HG03442 (cell line): ENCODE results near the gene STK24.
A peak's percentile ranks its signal among the peaks of the same experiment; 100 is the strongest.
"Not testable (repeated sequence)": the region's sequence is repeated elsewhere in the genome, so short reads cannot be mapped to it uniquely, and the experiment has no call there.

Experiments
- ATAC-seq: cut with Tn5 transposase; IDR thresholded peaks from one replicate; pipeline ENCODE4 v1.9.1; 2021; ENCODE audit warnings: mild to moderate bottlenecking, moderate library complexity; ENCODE audit not compliant: unreplicated experiment

The STK24 gene

DNA sequence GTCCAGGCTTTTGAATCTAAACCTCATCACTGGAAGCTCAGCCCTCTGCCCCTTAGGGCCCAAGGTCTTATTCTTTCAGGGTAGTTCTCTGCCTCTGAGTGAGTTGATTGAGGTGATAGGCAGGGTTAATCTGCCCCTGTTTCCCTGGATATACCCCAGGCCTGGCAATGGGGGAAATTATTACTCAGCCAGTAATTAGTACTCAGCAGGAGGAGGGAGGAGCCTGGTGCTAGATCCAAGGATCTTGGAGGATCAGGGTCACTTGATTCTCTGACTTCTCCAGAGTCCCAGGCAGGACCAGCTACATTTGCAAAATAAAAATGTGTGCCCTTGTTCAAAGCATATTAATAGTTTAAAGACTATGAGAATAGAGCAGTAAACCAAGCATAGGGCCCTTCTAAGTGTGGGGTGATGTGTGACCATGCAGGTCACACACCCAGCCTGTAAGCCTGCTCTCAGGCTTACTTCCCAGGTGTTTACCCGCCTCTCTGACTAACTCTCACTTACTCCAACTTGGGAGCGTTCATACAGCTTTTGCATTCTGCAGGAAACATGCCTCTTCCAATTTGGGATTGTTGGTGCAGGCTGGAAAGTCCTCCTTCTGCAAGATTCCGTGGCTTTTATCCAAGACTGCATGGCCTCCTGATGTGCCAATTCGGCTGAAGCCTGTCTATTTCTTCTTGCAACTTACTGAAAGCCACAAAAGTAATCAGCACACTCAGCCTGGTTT lies 7.9 kb upstream of the STK24 start:
- ATAC-seq, result no peak

DNA sequence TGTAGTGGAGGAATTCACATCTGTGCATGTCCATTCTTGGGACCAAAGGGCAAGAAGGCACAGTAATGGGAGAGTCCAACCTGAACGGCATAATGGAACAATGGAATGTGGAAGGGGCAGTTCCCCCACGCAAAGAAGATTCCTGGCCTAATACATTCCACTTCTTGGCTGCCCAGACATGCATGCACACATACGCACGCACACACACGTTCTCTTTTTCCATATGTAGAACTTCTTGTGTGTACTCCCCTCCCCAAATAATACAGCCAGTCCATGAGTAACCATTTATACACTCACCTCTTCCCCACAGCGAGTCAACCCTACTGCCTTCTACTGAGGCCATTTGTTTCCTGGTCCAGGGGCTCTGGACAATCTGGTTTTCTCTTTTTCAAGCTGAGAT lies 6.0 kb upstream of the STK24 start:
- ATAC-seq, result no peak

DNA sequence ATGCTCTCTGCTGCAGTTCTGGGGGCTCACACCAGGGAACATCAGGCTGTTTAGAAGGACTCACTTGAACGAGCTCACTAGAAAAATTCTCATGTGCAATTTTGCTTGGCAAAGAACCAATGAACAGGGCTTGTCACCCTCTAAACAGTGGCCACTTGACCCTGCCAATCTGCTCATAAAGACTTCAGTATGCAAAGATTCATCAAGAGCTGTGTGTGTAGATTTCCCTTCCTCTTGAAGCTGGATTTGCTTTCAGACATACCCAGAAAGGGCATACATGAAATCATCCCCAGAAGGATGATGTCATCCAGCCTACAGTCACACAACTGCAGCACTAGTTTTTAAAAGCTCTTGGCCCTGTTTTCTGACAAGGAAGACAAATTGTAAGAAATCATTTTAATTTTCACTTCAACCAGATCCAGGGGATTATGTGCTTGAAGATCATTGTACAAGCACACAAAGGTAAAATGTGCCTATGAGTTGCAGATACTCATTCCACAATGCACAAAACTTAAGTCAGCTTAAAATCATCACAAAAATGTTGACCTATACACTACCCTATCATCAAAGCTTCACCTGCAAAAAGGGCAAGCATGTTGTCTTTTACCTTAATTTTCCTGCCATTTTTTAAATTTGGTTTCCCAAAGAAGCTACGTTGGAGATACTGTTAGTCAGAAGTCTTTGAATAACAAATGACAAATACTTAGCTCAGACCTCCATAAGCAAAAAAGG lies 5.2 kb upstream of the STK24 start:
- ATAC-seq, result no peak

DNA sequence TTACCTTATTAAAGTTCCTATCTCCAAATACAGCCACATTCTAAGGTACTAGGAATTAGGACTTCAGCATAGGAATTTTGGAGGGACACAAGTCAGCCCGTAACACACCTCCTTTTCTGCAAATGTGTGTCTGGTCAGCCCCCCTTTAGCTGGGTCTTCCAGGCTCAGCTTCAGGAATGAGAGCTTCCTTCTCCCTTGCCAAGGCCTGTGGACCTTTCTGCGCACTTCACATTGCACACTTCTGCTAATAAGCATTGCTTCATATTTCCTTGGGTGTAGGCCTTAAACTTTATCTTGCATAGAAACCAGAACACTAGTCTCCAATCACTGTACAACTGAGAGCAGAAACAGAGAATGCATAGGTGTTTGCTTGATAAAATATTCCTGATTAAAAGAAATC lies 4.5 kb upstream of the STK24 start:
- no peak for ATAC-seq

DNA sequence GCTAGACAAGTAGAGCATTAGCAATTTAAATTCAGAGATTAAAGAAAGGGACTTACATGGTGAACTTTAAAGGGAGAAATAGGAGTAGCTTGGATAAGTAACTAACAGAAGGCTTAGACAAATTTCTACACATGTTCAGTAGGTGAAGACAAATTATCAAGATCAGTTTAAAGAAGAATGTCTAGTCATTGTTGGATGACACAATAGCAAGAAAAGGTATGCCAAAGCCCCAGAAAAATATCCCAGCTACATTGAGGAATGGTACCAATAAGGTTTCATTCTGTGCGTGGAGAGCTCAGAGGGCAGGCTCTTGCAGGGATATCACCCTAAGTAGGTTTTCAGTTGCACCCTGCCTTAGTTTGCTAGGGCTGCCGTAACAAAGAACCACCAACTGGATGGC lies 3.5 kb upstream of the STK24 start:
- no peak for ATAC-seq

DNA sequence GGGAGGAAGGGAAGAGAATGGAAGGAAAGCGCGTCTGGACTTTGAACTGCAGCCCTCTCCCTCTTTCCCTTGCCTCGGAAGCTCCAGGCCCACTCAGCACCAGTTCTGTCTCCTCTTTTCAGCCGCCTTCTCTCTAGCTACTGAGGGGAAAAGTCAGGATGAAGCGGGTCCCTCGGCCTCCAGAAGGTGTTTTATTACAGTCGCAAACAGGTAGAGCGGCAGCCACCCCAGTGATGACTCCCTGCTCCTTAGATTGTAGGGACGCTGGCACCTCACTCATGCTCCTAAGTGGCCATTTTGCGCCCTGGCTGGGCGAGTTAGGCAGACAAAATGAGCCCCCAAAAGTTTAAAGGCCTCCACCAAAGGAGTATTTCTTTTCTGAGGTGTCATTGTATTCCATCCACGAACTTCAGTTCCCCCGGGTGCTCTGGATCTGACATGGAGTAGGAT lies 954 bp upstream of the STK24 start:
- ATAC-seq, result no peak

DNA sequence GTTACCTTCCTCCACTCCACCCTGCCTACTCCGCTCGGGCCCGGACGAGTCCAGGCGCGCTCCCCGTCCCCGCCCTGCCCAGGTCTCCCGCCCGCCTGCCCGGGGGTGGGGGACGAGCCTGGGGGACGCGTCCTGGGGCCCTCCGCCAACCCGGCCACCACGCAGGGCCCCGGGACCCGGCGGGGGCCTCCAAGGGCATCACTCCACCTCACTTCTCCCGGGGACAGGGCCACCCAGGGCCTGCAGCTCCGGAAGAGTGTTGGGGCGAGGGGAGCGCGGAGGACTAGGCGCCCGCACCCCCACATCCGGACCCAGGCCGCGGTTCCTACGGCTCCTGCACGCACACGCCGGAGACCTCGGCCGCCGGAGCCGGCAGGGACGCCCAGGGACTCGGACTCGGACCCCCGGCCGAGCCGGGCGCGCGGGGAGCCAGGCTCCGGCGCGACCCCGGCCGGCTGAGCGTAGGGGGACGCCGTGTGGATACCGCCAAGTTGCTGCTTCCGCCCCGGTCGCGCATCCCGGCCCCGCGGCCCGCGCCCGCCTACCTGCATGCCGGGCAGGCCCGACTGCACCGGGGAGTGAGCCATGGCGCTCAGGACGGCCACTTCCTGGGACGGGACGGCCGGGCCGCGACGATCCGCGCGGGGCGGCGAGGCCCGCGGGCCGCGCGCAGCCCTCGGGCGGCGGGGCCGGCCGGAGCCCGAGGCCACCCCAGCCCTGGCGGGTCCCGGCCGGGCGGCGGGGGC lies 534 bp downstream of the STK24 start:
- peak; percentile 25 for ATAC-seq

DNA sequence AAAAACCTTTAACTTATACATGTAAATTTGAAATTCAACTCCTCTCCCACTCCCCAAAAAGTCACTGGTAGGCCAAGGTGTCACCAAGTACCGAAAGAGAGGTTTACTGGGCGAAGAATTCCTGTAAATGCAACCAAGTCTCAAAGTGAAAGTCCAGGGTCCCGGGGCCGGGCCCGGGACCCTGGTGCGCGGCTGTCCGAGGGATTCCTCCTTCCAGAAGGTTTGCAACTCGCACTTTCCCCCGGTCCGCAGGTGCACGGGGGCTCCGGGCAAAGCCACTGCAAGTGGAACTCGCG lies 1.1 kb downstream of the STK24 start:
- ATAC-seq, result no peak

DNA sequence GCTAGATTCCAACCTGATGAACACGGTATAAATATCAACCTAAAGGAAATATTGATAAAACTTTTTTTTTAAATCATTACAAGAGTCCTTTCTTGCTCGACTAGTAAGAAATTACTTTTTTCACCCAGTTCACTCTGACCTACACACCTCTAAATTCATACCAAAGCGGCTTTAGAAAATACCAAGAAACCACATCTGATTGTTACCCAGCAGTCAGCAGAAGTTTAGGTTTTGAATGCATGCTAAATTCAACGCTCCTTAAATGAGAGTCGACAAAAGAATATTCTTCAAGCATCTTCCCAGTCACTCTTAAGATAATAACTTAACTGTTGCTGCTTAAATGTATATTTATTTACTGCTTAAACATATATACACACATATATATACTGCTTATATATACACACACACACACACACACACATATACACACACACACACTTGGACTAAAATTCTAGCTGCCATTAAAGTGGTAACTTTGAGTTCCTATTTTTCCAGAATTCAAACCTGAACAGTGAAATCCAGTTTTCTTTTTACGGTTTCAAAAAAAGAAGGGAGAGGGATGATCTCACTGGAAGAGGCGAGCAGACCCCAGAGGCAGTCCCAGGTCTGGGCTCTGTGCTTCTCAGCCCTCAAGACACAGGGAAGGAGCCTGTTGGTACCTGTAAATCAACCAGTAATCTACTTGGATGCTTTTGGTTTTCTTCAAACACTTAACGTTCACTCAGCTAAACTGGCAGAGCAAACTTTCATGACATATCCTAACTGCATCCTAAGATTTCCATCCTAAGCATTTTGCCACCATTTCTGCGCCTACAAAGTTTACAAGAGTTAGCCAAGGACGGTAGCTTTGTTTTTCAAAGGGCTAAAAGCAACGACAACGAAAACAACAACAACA lies 1.7 kb downstream of the STK24 start:
- no peak for ATAC-seq

DNA sequence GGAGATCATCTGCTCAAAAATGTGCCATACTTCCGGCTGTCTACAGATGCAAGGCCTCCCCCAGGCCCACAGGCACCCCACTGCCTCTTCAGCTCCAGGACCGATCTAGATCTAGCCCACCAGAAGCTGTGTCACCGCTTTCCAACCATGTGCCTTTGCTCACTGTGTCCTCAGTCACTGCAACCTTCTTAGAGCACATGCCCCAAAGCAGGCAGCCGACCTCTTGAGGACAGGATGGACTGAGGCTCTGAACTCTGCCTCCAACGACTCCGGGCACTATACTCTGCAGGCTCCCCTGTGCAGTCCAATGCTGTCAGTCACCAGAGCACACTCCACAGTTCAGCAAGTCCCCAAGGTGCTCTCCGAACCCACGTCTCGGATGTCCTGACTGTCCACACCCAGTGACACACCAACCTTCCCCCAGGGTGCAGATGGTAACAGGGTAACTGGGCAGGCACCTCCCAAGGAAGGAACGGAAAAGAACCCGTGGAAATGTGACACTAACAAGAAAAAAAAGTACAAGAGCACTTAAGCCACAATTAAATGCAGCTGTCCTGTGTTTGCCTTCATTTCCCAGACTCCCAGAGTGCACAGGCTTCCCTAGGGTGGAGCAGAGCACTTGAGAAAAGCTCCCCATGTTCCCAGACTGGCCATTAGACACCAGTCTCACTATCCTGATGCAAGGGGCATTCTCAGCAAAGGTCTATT lies 4.8 kb downstream of the STK24 start:
- ATAC-seq, result no peak

DNA sequence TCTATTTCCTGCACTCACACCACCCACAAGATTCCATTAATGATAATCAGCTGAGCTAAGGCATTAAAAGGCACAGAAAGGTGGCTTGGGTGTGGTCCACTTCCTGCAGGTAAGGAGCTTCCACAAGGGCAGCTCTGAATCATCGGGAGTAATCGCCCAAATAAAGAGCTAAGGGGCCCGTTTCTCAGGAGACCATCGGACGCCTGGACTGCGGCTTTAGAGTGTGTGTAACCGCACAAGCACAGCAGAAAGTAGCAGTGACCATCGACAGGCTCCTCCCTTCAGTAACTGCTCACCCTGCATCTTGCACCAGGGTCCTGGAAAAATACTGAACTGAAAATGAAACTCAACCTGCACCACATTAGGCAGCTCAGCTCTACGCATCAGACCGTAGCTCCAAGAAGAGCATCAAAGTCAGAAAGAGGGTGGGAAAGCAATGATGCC lies 6.0 kb downstream of the STK24 start:
- peak; percentile 84 for ATAC-seq

DNA sequence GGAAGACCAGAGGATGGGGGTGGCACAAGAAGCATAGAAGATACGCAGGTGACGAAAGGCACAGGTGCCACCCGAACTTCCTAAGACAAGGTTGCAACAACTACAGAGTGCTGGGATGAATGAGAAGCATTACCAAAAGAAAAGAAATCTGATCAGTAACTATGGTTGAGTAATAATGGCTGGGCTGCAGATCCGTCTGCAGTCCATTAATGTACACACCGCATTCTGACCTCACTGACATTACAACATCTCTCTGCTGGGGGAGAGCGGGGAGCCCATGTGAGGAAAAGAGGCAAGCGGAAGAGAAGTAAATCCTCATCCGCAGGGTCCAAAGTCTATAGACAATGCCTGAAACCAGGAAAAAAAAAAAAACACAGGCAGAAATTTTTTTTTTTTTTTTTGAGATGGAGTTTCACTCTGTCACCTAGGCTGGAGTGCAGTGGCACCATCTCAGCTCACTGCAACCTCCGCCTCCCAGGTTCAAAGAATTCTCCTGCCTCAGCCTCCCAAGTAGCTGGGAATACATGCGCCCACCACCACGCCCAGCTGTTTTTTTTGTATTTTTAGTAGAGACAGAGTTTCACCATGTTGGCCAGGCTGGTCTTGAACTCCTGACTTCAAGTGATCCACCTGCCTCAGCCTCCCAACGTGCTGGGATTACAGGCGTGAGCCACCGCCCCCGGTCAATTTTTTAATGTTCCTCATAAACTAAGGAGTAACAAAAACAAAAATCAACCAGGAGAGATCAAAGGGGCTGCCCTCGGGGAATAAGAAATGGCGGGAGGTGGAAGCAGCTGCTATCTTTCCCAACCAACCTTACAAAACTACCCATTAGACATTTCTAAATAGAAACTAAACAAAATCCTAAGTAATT lies 7.2 kb downstream of the STK24 start:
- ATAC-seq, result not testable (repeated sequence)

DNA sequence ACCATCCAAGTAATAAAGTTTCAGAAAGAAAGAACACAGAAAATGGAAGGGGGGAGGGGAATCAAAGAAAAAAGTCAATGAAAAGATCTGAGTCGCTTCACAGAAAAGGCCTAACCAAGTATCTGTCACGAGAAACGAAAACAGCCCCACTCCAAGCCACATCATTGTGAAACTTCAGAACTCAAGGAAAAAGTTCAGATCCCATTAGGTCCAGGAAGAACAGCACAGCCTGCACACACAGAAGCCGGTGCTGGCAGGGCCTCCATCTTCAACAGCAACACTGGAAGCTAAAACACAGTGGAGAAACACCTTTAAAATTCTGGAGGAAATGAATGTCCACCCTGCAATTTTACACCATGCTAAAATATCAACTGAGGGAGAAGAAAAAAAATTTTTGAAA lies 8.0 kb downstream of the STK24 start:
- ATAC-seq, result no peak

DNA sequence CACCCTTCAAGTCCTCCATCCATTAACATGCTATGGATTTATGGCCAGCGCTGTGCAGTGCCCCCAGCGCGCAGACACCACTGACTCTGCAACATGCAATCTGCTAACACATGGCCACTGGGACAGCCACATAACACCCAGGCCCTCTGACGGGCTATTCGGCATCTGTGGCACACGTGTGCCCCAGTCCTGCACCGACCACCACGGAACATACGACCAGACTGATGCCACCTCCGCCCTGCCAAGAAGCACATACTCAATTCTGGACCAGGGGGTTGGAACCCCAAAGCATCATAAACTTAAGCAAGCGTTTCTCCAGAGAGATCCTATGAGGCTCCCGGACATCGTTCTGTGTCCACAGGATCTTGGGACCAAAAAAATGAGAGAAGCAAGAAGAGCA lies 9.8 kb downstream of the STK24 start:
- no peak for ATAC-seq

DNA sequence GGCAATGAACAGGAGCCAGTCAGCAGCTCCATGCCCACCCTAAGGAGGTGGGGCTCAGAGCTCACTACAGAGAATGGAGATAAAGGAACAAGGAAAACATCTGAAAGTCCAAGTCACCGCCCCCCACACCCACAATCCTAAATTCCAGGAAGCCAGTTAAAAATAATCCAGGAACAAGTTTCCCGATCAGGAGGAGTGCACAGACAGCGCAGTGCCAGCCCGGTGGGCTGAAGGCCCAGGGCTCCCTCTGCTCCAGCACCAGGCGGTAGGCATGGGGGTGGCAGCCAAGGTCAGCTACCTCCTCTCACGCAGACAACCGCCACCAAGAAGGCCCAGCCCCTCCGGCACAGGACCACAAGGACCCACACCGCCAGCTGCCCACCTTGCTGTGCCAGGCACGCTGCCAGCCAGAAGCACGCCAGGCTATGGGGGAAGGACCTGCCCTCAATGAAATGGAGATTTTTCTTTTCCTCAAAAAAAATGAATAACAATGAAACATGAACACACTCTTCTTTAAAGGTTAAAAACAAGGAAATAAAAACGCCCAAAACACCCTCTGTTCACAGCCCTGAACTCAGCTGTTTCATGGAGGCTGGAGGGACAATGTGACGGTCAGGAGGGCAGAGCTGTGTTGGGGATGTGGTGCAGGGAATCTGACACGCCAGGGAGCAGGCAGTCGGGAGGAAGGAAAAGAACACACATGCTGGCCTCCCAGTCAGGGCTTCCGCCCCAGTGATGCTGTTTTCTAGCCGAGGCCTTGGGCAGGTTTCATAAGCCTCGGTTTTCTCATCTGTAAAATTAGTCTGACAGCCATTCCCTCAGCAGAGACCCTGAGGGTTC lies 11.0 kb downstream of the STK24 start:
- ATAC-seq, result no peak

DNA sequence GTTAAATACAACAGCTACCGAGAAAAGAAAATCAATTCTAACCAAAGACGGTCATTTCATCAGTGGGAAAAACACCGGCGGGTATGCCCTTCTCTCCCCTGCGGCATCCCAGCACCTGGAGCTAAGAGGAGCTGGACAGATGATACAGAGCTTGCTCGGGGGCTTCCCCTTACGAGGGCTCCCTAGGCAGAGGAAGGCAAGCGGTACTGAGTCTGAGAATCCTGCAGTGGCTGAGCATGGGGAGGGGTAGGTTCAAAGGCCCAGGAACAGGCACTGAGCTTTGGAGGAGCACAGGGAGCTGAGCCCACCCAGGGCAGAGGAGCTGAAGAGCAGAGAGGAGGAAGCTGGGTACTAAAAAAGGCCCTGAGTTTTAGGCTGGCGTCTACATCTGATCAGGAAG lies 12.7 kb downstream of the STK24 start:
- no peak for ATAC-seq

DNA sequence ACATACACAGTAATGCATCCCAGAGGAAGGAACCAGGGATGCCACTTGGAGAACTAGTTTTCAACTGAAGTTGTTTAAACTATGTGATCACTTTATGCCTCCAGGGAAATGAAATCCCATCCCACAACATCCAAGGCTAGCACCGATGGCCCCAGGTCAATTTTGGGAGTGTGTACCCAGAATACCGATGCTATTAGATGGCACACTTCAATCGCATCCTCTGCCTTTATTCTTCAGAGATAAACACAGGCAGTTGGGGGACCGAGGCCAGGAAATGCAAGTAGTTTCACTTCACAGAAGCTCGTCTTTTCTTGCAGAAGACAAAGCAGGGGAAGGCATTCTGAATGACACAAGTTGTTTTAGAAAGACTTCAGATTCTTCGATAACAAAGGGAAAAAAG lies 13.8 kb downstream of the STK24 start:
- peak; percentile 37 for ATAC-seq

DNA sequence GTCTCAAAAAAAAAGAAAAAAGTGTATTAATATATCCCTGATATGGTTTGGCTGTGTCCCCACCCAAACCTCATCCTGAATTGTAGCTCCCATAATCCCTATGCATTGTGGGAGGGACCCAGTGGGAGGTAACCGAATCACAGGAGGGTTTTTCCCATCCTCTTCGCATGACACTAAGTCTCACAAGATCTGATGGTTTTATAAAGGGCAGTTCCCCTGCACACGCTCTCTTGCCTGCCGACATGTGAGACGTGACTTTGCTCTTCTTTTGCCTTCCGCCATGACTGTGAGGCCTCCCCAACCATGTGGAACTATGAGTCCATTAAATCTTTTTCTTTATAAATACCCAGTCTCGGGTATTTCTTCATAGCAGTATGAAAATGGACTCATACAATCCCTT lies 17.7 kb downstream of the STK24 start:
- ATAC-seq, result no peak
